Activated T-helper 1 cell treated with anti-CD3 and anti-CD28 coated beads, Interleukin-12 subunit alpha, Interleukin-12 subunit beta, Interleukin-2, Interleukin-4 antibody, amounts not matched to agents 30 ng/mL and 10 ng/mL and 1 ng/mL, durations not matched to agents 14 hours and 24 hours and 36 hours (primary cell): ENCODE results near the gene RGS4. TPM values are rescaled to one million over a fixed set of nuclear protein-coding genes. Genes with fewer than 3 reads are reported as not detected.

Experiments used
- total RNA-seq: library from RNA; stranded (reverse); gene quantifications from 2 replicates; pipeline ENCODE4 v1.2.3, GENCODE V29; 2022

Gene RGS4
- total RNA-seq, 1 donor from 2014 or later, result not detected

Other genes starting within 250 kb of the RGS4 start
- gene CCDC190, start 208.2 kb upstream of the RGS4 start, total RNA-seq, result not detected in 2 replicates
- 1.1 and 4.4 TPM in 2 replicates for gene RGS5, start 133.6 kb downstream of the RGS4 start, total RNA-seq